MM.1S (cell line): ENCODE results near the gene DEPDC1B.

Experiments
- DNase-seq: peaks from one replicate; pipeline ENCODE4 v3.0.0-alpha.2; 2015
- H2AFZ ChIP-seq: fragments of 300-600 bp; sonication (generic); 2 replicates; pipeline ENCODE4 v1.6.0; 2016; ENCODE audit warnings: antibody characterized with exemption, low read length
- H3F3A ChIP-seq: fragments of 300-600 bp; sonication (generic); 2 replicates; pipeline ENCODE4 v1.6.1; 2016; ENCODE audit warnings: mild to moderate bottlenecking, antibody characterized with exemption, low read length, moderate library complexity, mixed read lengths; ENCODE audit not compliant: insufficient read depth
- H3K27ac ChIP-seq: fragments of 300-600 bp; sonication (generic); 2 replicates; pipeline ENCODE4 v1.5.1; 2016; ENCODE audit warnings: mild to moderate bottlenecking, low read length
- H3K27me3 ChIP-seq: fragments of 300-600 bp; sonication (generic); replicated peaks from 2 replicates; pipeline ENCODE4 v1.6.0; 2016; ENCODE audit warnings: low read length; ENCODE audit not compliant: insufficient read depth
- H3K36me3 ChIP-seq: fragments of 300-600 bp; sonication (generic); replicated peaks from 2 replicates; pipeline ENCODE4 v1.6.1; 2016; ENCODE audit warnings: mild to moderate bottlenecking, low read length, mixed read lengths; ENCODE audit not compliant: insufficient read depth
- H3K4me1 ChIP-seq: fragments of 300-600 bp; sonication (generic); 2 replicates; pipeline ENCODE4 v1.6.1; 2016; ENCODE audit warnings: low read length, mixed read lengths
- H3K4me2 ChIP-seq: fragments of 300-600 bp; sonication (generic); 2 replicates; pipeline ENCODE4 v1.6.0; 2016; ENCODE audit warnings: low read depth, low read length
- H3K4me3 ChIP-seq: fragments of 300-600 bp; sonication (generic); 2 replicates; pipeline ENCODE4 v1.5.1; 2016; ENCODE audit warnings: low read length, mixed read lengths
- H3K79me2 ChIP-seq: fragments of 300-600 bp; sonication (generic); 2 replicates; pipeline ENCODE4 v1.6.1; 2016; ENCODE audit warnings: mixed run types, low read length, mixed read lengths
- H3K9ac ChIP-seq: fragments of 300-600 bp; sonication (generic); 2 replicates; pipeline ENCODE4 v1.6.1; 2016; ENCODE audit warnings: low read length, mixed read lengths
- H3K9me2 ChIP-seq: fragments of 300-600 bp; sonication (generic); replicated peaks from 2 replicates; pipeline ENCODE4 v1.6.1; 2016; ENCODE audit warnings: mild to moderate bottlenecking, low read length, mixed read lengths; ENCODE audit not compliant: insufficient read depth
- H3K9me3 ChIP-seq: fragments of 300-600 bp; sonication (generic); replicated peaks from 2 replicates; pipeline ENCODE4 v1.6.1; 2016; ENCODE audit warnings: mild to moderate bottlenecking, low read length, mixed read lengths; ENCODE audit not compliant: insufficient read depth
- H4K20me1 ChIP-seq: fragments of 300-600 bp; sonication (generic); 2 replicates; pipeline ENCODE4 v1.6.1; 2016; ENCODE audit warnings: mild to moderate bottlenecking, low read length, moderate library complexity, mixed read lengths; ENCODE audit not compliant: insufficient read depth
- EZH2 ChIP-seq: fragments of 300-600 bp; sonication (generic); optimal IDR thresholded peaks from 2 replicates; pipeline ENCODE3; 2017; ENCODE audit warnings: low read depth, mild to moderate bottlenecking, antibody characterized with exemption, low read length, mixed read lengths
- EZH2phosphoT487 ChIP-seq: fragments of 300-600 bp; sonication (generic); IDR thresholded peaks from 2 replicates; pipeline ENCODE4 v1.6.1; 2018; ENCODE audit warnings: antibody characterized with exemption, low read length
- TF ChIP-seq, protein P1 (sequence below): fragments of 300-600 bp; sonication (generic); IDR thresholded peaks from 2 replicates; pipeline ENCODE4 v1.5.1; 2016; ENCODE audit warnings: antibody characterized with exemption, low read length, mixed read lengths

Gene DEPDC1B

DNA sequence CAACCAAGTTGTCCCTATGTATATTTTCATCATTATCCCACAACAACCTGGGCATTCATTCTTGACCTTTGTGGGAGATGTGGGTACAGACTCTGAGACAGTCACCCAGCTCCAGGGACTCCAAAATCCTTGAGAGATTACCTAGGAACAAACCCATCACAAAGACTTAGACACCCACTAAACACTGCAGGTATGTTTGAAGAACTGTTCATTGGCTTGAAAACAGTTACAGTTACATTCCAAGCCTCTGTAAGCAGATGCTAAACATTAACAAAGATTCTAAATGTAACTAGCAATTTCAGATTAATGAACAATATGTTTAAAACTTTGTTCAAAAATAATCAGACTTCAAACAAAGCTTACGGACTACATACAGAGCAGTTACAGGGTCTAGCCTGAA, 24.7 kb downstream of the DEPDC1B start:
- no peak overlapping the region for H2AFZ ChIP-seq
- peaks cover 86% of the 10 kb centered on the region for H3K79me2 ChIP-seq
- TF ChIP-seq, protein P1, sequence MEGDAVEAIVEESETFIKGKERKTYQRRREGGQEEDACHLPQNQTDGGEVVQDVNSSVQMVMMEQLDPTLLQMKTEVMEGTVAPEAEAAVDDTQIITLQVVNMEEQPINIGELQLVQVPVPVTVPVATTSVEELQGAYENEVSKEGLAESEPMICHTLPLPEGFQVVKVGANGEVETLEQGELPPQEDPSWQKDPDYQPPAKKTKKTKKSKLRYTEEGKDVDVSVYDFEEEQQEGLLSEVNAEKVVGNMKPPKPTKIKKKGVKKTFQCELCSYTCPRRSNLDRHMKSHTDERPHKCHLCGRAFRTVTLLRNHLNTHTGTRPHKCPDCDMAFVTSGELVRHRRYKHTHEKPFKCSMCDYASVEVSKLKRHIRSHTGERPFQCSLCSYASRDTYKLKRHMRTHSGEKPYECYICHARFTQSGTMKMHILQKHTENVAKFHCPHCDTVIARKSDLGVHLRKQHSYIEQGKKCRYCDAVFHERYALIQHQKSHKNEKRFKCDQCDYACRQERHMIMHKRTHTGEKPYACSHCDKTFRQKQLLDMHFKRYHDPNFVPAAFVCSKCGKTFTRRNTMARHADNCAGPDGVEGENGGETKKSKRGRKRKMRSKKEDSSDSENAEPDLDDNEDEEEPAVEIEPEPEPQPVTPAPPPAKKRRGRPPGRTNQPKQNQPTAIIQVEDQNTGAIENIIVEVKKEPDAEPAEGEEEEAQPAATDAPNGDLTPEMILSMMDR = no peak
- TF ChIP-seq EZH2phosphoT487 = no peak
- TF ChIP-seq EZH2 = no peak

DNA sequence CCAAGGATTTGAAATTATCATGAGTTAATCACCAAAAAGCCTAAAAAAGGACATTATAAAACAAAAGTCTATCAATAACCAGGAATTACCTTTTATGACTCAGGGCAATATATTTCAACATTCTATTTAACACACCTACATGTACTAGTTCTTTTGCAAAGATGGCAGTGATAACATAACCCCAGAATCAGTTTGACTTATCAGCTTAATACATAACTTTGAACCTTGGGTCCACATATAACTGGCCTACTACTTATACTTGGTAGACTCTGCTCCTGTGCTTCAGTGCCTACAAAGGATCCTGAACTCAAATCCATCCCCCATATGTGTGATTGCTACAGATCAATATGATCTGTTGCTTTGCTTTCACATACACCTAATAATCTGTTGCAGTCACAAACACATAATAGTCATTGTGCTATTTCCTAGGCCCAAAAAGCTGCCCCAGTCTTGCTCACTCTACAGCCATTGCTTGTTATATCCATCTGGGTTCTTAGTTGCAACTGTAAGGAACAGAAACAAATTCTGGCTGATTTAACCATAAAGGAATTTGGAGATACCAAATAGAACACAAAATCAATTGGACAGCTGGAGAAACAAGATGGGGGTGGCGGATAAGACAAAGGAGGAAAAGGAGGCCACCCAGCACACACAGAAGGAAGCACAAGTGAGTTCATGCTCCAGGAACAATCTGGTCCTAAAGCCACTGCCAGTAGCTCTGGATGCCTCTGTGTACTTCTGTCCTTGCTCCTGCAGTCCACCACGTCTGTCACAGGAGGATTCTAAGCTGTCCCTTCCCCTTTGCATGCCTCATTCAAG, 25.5 kb downstream of the DEPDC1B start:
- Histone ChIP-seq H3K36me3 (no peaks in the 10 kb centered on the region), H3K4me3 (no peak overlapping the region), H3K9me2 (no peaks in the 10 kb centered on the region), H3K27ac (no peak overlapping the region), H2AFZ (no peak overlapping the region), H3K79me2 (peaks cover 85% of the 10 kb centered on the region), H3K9me3 (no peaks in the 10 kb centered on the region), H3K4me2 (no peak overlapping the region), H3F3A (no peaks in the 10 kb centered on the region), H3K4me1 (peaks cover 13% of the 10 kb centered on the region), H3K27me3 (no peaks in the 10 kb centered on the region), H3K9ac (no peak overlapping the region), H4K20me1 (no peaks in the 10 kb centered on the region)
- TF ChIP-seq EZH2phosphoT487 (no peak), EZH2 (no peak)
- TF ChIP-seq, protein P1 = no peak
- no peak for DNase-seq

More for the DNA sequence above, 24.7 kb downstream of the DEPDC1B start:
- Histone ChIP-seq H3K27ac (no peak overlapping the region), H3K9me3 (no peaks in the 10 kb centered on the region), H4K20me1 (no peaks in the 10 kb centered on the region), H3F3A (no peaks in the 10 kb centered on the region), H3K9me2 (no peaks in the 10 kb centered on the region), H3K9ac (no peak overlapping the region), H3K4me3 (no peak overlapping the region), H3K27me3 (no peaks in the 10 kb centered on the region), H3K4me2 (no peak overlapping the region), H3K36me3 (no peaks in the 10 kb centered on the region), H3K4me1 (peaks cover 13% of the 10 kb centered on the region)
- no peak for DNase-seq

- H3K79me2 ChIP-seq = peaks cover 79% of the 10 kb centered on the region
- H3K4me2 ChIP-seq = no peak overlapping the region
- H2AFZ ChIP-seq = no peak overlapping the region
- no peaks in the 10 kb centered on the region for H3K9me2 ChIP-seq
- TF ChIP-seq EZH2phosphoT487 = no peak
- no peak for TF ChIP-seq EZH2
- H3F3A ChIP-seq = no peaks in the 10 kb centered on the region
- H3K4me1 ChIP-seq = peaks cover 13% of the 10 kb centered on the region
- H3K27me3 ChIP-seq = no peaks in the 10 kb centered on the region
- H3K36me3 ChIP-seq = no peaks in the 10 kb centered on the region
- DNase-seq = no peak
- H3K9me3 ChIP-seq = no peaks in the 10 kb centered on the region
- H3K4me3 ChIP-seq = no peak overlapping the region
- H3K9ac ChIP-seq = no peak overlapping the region
- no peak overlapping the region for H3K27ac ChIP-seq
- no peaks in the 10 kb centered on the region for H4K20me1 ChIP-seq
These were observed 26.6 kb downstream of the DEPDC1B start for GRCh38 chr5:60673334-60673733.

GRCh38 chr5:60672693-60673264, 27.2 kb downstream of the DEPDC1B start:
- H3K27ac ChIP-seq = no peak overlapping the region
- H2AFZ ChIP-seq = no peak overlapping the region
- H3K36me3 ChIP-seq = no peaks in the 10 kb centered on the region
- H3K79me2 ChIP-seq = peaks cover 76% of the 10 kb centered on the region
- no peaks in the 10 kb centered on the region for H3K27me3 ChIP-seq
- no peak for TF ChIP-seq EZH2
- no peak for TF ChIP-seq EZH2phosphoT487
- TF ChIP-seq, protein P1 = no peak
- H3K4me3 ChIP-seq = no peak overlapping the region
- no peak for DNase-seq
- H3K4me1 ChIP-seq = peaks cover 13% of the 10 kb centered on the region
- H3K9me3 ChIP-seq = no peaks in the 10 kb centered on the region
- no peak overlapping the region for H3K9ac ChIP-seq
- H3K4me2 ChIP-seq = no peak overlapping the region
- no peaks in the 10 kb centered on the region for H4K20me1 ChIP-seq
- no peaks in the 10 kb centered on the region for H3F3A ChIP-seq
- H3K9me2 ChIP-seq = no peaks in the 10 kb centered on the region
